Keratinocyte (primary cell): ENCODE results near the gene TAF13. TPM values are rescaled to one million over a fixed set of nuclear protein-coding genes. Genes with fewer than 3 reads are reported as not detected.
"Not testable (repeated sequence)": the region's sequence is repeated elsewhere in the genome, so short reads cannot be mapped to it uniquely, and the experiment has no call there.

Source experiments
- DNase-seq: peaks from one replicate; pipeline ENCODE4 v3.0.0-alpha.2; 2011; ENCODE audit warnings: low read depth, missing footprints, low spot score
- FAIRE-seq: peaks from 2 replicates; lab custom pipeline; 2011; peaks lifted over from hg19 to GRCh38; lab: Jason Lieb, UNC
- H2AFZ ChIP-seq: 2 replicates; pipeline ENCODE4 v1.6.0; 2012; ENCODE audit warnings: low read length, control low read depth, inconsistent platforms; ENCODE audit not compliant: control insufficient read depth
- H3K27ac ChIP-seq: 2 replicates; pipeline ENCODE4 v1.5.1; 2011; ENCODE audit warnings: low read length; ENCODE audit not compliant: control insufficient read depth, insufficient read depth
- H3K27me3 ChIP-seq: 3 replicates; pipeline ENCODE4 v1.6.0; 2011; ENCODE audit warnings: low read length; ENCODE audit not compliant: control insufficient read depth, insufficient read depth; ENCODE audit errors: extremely low read depth
- H3K36me3 ChIP-seq, 2 experiments: 2 replicates in 1 of 2; 3 replicates in 1 of 2; pipeline ENCODE4 v1.5.1; 2011; ENCODE audit warnings: low read length in 2 of 2, mild to moderate bottlenecking in 1 of 2; ENCODE audit not compliant: control insufficient read depth in 2 of 2, insufficient read depth in 2 of 2; ENCODE audit errors: extremely low read depth in 1 of 2
- H3K4me1 ChIP-seq: 3 replicates; pipeline ENCODE4 v1.5.1; 2011; ENCODE audit warnings: low read length; ENCODE audit not compliant: control insufficient read depth, insufficient read depth; ENCODE audit errors: extremely low read depth
- H3K4me2 ChIP-seq: 3 replicates; pipeline ENCODE4 v1.6.0; 2011; ENCODE audit warnings: low read depth, low read length; ENCODE audit not compliant: control insufficient read depth, insufficient read depth; ENCODE audit errors: extremely low read depth
- H3K4me3 ChIP-seq, 3 experiments: fragments of 200-600 bp in 1 of 3; sonication (generic) in 1 of 3; 2 replicates in 2 of 3; 3 replicates in 1 of 3; pipeline ENCODE4 v1.5.1; 2011 to 2016; ENCODE audit warnings: low read length in 3 of 3, mild to moderate bottlenecking in 3 of 3, control low read depth in 2 of 3, inconsistent platforms in 1 of 3, low read depth in 1 of 3, mixed read lengths in 1 of 3, mixed run types in 1 of 3, moderate library complexity in 1 of 3; ENCODE audit not compliant: control insufficient read depth in 2 of 3, insufficient read depth in 2 of 3; ENCODE audit errors: extremely low read depth in 1 of 3
- H3K79me2 ChIP-seq: 2 replicates; pipeline ENCODE4 v1.6.0; 2012; ENCODE audit warnings: low read length; ENCODE audit not compliant: control insufficient read depth, insufficient read depth
- H3K9ac ChIP-seq: 3 replicates; pipeline ENCODE4 v1.6.0; 2011; ENCODE audit warnings: low read length; ENCODE audit not compliant: control insufficient read depth, insufficient read depth; ENCODE audit errors: extremely low read depth
- H3K9me1 ChIP-seq: 3 replicates; pipeline ENCODE4 v1.6.0; 2011; ENCODE audit warnings: low read length; ENCODE audit not compliant: control insufficient read depth, insufficient read depth; ENCODE audit errors: extremely low read depth
- H3K9me3 ChIP-seq: 2 replicates; pipeline ENCODE4 v1.5.1; 2012; ENCODE audit warnings: low read depth, low read length; ENCODE audit not compliant: control insufficient read depth
- H4K20me1 ChIP-seq: 3 replicates; pipeline ENCODE4 v1.6.0; 2011; ENCODE audit warnings: low read length; ENCODE audit not compliant: control insufficient read depth, insufficient read depth; ENCODE audit errors: extremely low read depth
- CTCF ChIP-seq, 3 experiments: IDR thresholded peaks in 1 of 3; conservative IDR thresholded peaks in 1 of 3; optimal IDR thresholded peaks in 1 of 3; 2 replicates in 2 of 3; 3 replicates in 1 of 3; pipeline versions ENCODE3 to v1.5.1; 2011; ENCODE audit warnings: low read length in 3 of 3, mild to moderate bottlenecking in 3 of 3, moderate library complexity in 2 of 3, control low read depth in 1 of 3, inconsistent platforms in 1 of 3; ENCODE audit not compliant: insufficient read depth in 2 of 3; ENCODE audit errors: extremely low read depth in 1 of 3
- EZH2 ChIP-seq: IDR thresholded peaks from one replicate; pipeline ENCODE4 v1.6.1; 2012; ENCODE audit warnings: inconsistent platforms, mild to moderate bottlenecking, low read length, moderate library complexity
- dilution Hi-C: fragments of 300-500 bp; cut with MboI; formaldehyde crosslinking; loops from one replicate; pipeline ENCODE4 v1.7.0; 2020; ENCODE audit warnings: low sequenced_read_pairs; ENCODE audit not compliant: extremely low pct_ligation_motif_present
- polyA plus RNA-seq, 5 experiments: library from polyadenylated mRNA; depleted of rRNA in 3 of 5; stranded (reverse) in 3 of 5; stranded (forward) in 1 of 5; unstranded in 1 of 5; fragments of >200 nt; gene quantifications; 1 replicate in 1 of 5; 2 replicates in 3 of 5; 3 replicates in 1 of 5; pipeline versions ENCODE4 v1.2.1 to v1.2.3, GENCODE V29; 2011 to 2012; ENCODE audit warnings: missing spikeins in 2 of 5, low read depth in 1 of 5, low replicate concordance in 1 of 5

Gene TAF13
- polyA plus RNA-seq, 1 donor (not counting 4 experiments of a cell fraction or from before 2014, with no cell fraction given): 151 TPM

- Histone ChIP-seq H3K4me2 (no peak overlapping the region), H3K79me2 (peaks cover 33% of the 10 kb centered on the region), H3K9me3 (no peaks in the 10 kb centered on the region), H2AFZ (no peak overlapping the region), H3K9me1 (no peaks in the 10 kb centered on the region), H3K27ac (no peak overlapping the region), H3K4me1 (no peaks in the 10 kb centered on the region), H3K9ac (no peak overlapping the region), H3K4me3 (no peak overlapping the region), H4K20me1 (no peaks in the 10 kb centered on the region), H3K27me3 (no peaks in the 10 kb centered on the region), H3K36me3 (peaks cover 7 to 13% of the 10 kb centered on the region in 2 experiments)
- dilution Hi-C loops: no loop called here
- no peak for DNase-seq
- TF ChIP-seq EZH2 (no peak), CTCF (optimal IDR thresholded peaks at IDR 0.05 in 1 of 3, IDR thresholded peaks at IDR 0.05 in 1 of 3, conservative IDR thresholded peaks at IDR 0.05 in 1 of 3; ENCODE audit: extremely low read depth in 1 of 3, insufficient read depth in 2 of 3, low read length in 3 of 3) (no peak)
- FAIRE-seq: no peak
These were observed 55.0 kb downstream of the TAF13 start for GRCh38 chr1:109020693-109021257.

DNA sequence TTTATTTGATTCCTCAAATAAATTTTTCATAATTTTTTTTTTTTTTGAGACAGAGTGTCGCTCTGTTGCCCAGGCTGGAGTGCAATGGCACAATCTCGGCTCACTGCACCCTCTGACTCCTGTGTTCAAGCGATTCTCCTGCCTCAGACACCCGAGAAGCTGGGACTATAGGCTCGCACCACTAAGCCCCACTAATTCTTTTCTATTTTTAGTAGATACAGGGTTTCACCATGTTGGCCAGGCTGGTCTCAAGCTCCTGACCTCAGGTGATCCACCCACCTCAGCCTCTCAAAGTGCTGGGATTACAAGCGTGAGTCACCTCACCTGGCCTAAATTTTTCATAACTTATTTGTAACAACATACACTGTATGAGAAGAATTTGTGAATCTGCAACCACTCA is 58.1 kb downstream of the TAF13 start:
- H3K4me2 ChIP-seq, H3K9me3 ChIP-seq, H4K20me1 ChIP-seq, H3K9me1 ChIP-seq, FAIRE-seq, H3K27me3 ChIP-seq, H3K4me3 ChIP-seq, dilution Hi-C loops, H3K79me2 ChIP-seq, H2AFZ ChIP-seq, H3K27ac ChIP-seq, DNase-seq, H3K9ac ChIP-seq, H3K4me1 ChIP-seq: not testable (repeated sequence)
- H3K36me3 ChIP-seq: peaks cover 11 to 12% of the 10 kb centered on the region in 2 experiments

DNA sequence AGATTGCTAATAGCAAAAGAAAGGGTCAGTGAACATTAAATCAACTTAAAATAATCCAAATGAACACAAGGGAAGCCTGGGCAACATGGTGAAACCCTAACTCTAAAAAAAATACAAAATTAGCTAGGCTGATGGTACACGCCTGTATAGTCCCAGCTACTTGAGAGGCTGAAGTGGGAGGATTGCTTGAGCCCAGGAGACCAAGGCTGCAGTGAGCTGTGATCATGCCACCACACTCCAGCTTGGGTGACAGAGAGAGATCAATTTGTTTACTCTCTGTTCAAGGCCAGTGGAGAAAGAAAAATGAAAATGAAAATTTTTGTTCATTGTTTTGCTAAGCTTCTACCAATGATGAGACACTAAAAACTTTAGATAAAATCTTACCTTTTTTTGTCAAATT is 58.7 kb downstream of the TAF13 start:
- H3K4me3 ChIP-seq: no peak overlapping the region
- peaks cover 12 to 13% of the 10 kb centered on the region in 2 experiments for H3K36me3 ChIP-seq
- H2AFZ ChIP-seq: no peak overlapping the region
- H3K9me3 ChIP-seq: no peaks in the 10 kb centered on the region
- no peak overlapping the region for H3K9ac ChIP-seq
- FAIRE-seq (no peak), DNase-seq (no peak)
- dilution Hi-C loops: no loop called here
- no peak overlapping the region for H3K27ac ChIP-seq
- H3K79me2 ChIP-seq: peaks cover 9% of the 10 kb centered on the region
- TF ChIP-seq CTCF (optimal IDR thresholded peaks at IDR 0.05 in 1 of 3, IDR thresholded peaks at IDR 0.05 in 1 of 3, conservative IDR thresholded peaks at IDR 0.05 in 1 of 3; ENCODE audit: extremely low read depth in 1 of 3, insufficient read depth in 2 of 3, low read length in 3 of 3): no peak
- no peak for TF ChIP-seq EZH2
- no peaks in the 10 kb centered on the region for H3K9me1 ChIP-seq
- no peaks in the 10 kb centered on the region for H3K27me3 ChIP-seq
- no peak overlapping the region for H3K4me2 ChIP-seq
- H3K4me1 ChIP-seq: no peaks in the 10 kb centered on the region
- H4K20me1 ChIP-seq: no peaks in the 10 kb centered on the region
